B cell (primary cell): Measurements from ENCODE around the gene GSTP1. TPM values are rescaled to one million over a fixed set of nuclear protein-coding genes. Genes with fewer than 3 reads are reported as not detected.

ENCODE experiments used
- ATAC-seq: fragments of 200-7000 bp; cut with Tn5 transposase; one replicate; pipeline ENCODE4 v1.10.0; 2021; ENCODE audit warnings: low read depth, mild to moderate bottlenecking, moderate number of reproducible peaks, moderate library complexity
- CTCF ChIA-PET: fragments of 350-600 bp; sonication (Branson Sonifier 250); formaldehyde crosslinking; loops from one replicate; lab custom pipeline; 2021; ENCODE audit warnings: antibody characterized with exemption, inconsistent platforms; lab: Charles Lee
- POLR2A ChIA-PET: fragments of 350-600 bp; sonication (Branson Sonifier 250); formaldehyde crosslinking; loops from one replicate; lab custom pipeline; 2021; ENCODE audit warnings: antibody characterized with exemption; lab: Charles Lee
- DNase-seq: peaks from one replicate; pipeline ENCODE4 v3.0.0; 2013
- H2AFZ ChIP-seq: 2 replicates; pipeline ENCODE4 v1.6.1; 2012; ENCODE audit warnings: mild to moderate bottlenecking, low read depth, low read length; ENCODE audit not compliant: insufficient read depth, poor library complexity, severe bottlenecking
- H3K27ac ChIP-seq, 2 donors: 1 replicate in 1 of 2; 2 replicates in 1 of 2; pipeline ENCODE4 v1.5.1; 2012 to 2013; ENCODE audit warnings: low read length in 2 of 2, mild to moderate bottlenecking in 2 of 2, moderate library complexity in 1 of 2
- H3K27me3 ChIP-seq, 4 experiments: fragments of 200-600 bp in 1 of 4; sonication (generic) in 1 of 4; replicated peaks in 1 of 4; 1 replicate in 2 of 4; 2 replicates in 2 of 4; pipeline versions ENCODE4 v1.6.1 to v1.7.0; 2013 to 2016; ENCODE audit warnings: low read length in 3 of 4, mild to moderate bottlenecking in 2 of 4, mixed read lengths in 1 of 4, moderate library complexity in 1 of 4; ENCODE audit not compliant: insufficient read depth in 4 of 4, control insufficient read depth in 3 of 4; ENCODE audit errors: control extremely low read depth in 1 of 4
- H3K36me3 ChIP-seq, 2 experiments: replicated peaks in 1 of 2; 1 replicate in 1 of 2; 2 replicates in 1 of 2; pipeline versions ENCODE4 v1.6.1 to v1.7.1; 2013; ENCODE audit warnings: low read length in 1 of 2; ENCODE audit not compliant: insufficient read depth in 2 of 2, control insufficient read depth in 1 of 2; ENCODE audit errors: control extremely low read depth in 1 of 2, extremely low read depth in 1 of 2
- H3K4me1 ChIP-seq, 2 donors: fragments of 200-600 bp in 1 of 2; sonication (generic) in 1 of 2; 1 replicate in 1 of 2; 2 replicates in 1 of 2; pipeline versions ENCODE4 v1.5.1 to v1.6.1; 2013 to 2017; ENCODE audit warnings: low read length in 2 of 2; ENCODE audit not compliant: control insufficient read depth in 2 of 2, insufficient read depth in 2 of 2
- H3K4me2 ChIP-seq: replicated peaks from 2 replicates; pipeline ENCODE3; 2012; ENCODE audit warnings: mild to moderate bottlenecking, low read depth, low read length; ENCODE audit not compliant: poor library complexity, severe bottlenecking
- H3K4me3 ChIP-seq, 5 experiments: fragments of 200-600 bp in 1 of 5; sonication (generic) in 1 of 5; 1 replicate in 3 of 5; 2 replicates in 2 of 5; pipeline versions ENCODE4 v1.5.1 to v1.7.0; 2011 to 2016; ENCODE audit warnings: low read length in 4 of 5, mild to moderate bottlenecking in 4 of 5, low read depth in 2 of 5, control low read depth in 1 of 5, moderate library complexity in 1 of 5; ENCODE audit not compliant: insufficient read depth in 1 of 5; ENCODE audit errors: control extremely low read depth in 1 of 5, extremely low read depth in 1 of 5
- H3K79me2 ChIP-seq: fragments of 200-600 bp; sonication (generic); one replicate; pipeline ENCODE4 v1.6.0; 2016; ENCODE audit warnings: low read length; ENCODE audit not compliant: control insufficient read depth, insufficient read depth
- H3K9ac ChIP-seq: fragments of 200-600 bp; sonication (generic); 2 replicates; pipeline ENCODE4 v1.6.1; 2017; ENCODE audit warnings: mild to moderate bottlenecking, low read length, moderate library complexity
- H3K9me3 ChIP-seq, 3 donors: one replicate each; pipeline versions ENCODE4 v1.6.1 to v1.7.1; 2013; ENCODE audit warnings: low read length in 2 of 3; ENCODE audit not compliant: control insufficient read depth in 2 of 3, insufficient read depth in 1 of 3; ENCODE audit errors: control extremely low read depth in 1 of 3
- H4K20me1 ChIP-seq: 2 replicates; pipeline ENCODE4 v1.6.0; 2012; ENCODE audit warnings: mild to moderate bottlenecking, low read length; ENCODE audit not compliant: insufficient read depth, control insufficient read depth, poor library complexity, severe bottlenecking
- H3K27ac Mint-ChIP-seq: one replicate; pipeline ENCODE4 v1.8.0; 2021; ENCODE audit warnings: mixed read lengths
- H3K27me3 Mint-ChIP-seq: one replicate; pipeline ENCODE4 v1.8.0; 2021; ENCODE audit warnings: mixed read lengths
- H3K4me1 Mint-ChIP-seq: one replicate; pipeline ENCODE4 v1.8.0; 2021; ENCODE audit warnings: mixed read lengths
- H3K4me3 Mint-ChIP-seq: one replicate; pipeline ENCODE4 v1.8.0; 2021; ENCODE audit warnings: mixed read lengths
- H3K9me3 Mint-ChIP-seq: one replicate; pipeline ENCODE4 v1.8.0; 2022; ENCODE audit warnings: mixed read lengths; ENCODE audit not compliant: insufficient read depth
- EZH2 ChIP-seq: IDR thresholded peaks from 2 replicates; pipeline ENCODE4 v1.6.1; 2012; ENCODE audit warnings: borderline replicate concordance, low read depth, mild to moderate bottlenecking, moderate library complexity, low read length; ENCODE audit not compliant: insufficient read depth, poor library complexity, severe bottlenecking
- WGBS: methylation state at CpG from one replicate; pipeline ENCODE4 v1.1.5; 2013; ENCODE audit warnings: missing lambda C conversion rate; ENCODE audit not compliant: insufficient coverage; 5-methylcytosine and 5-hydroxymethylcytosine counted together
- intact Hi-C: fragments of 100-400 bp; cut with micrococcal nuclease; formaldehyde crosslinking; loops from one replicate; pipeline ENCODE4 v1.10.0; 2022
- polyA plus RNA-seq: library from polyadenylated mRNA; depleted of rRNA; stranded (reverse); fragments of >200 nt; gene quantifications from 2 replicates; pipeline ENCODE4 v1.2.3, GENCODE V29; 2012
- total RNA-seq, 2 donors: library from RNA; stranded (reverse); fragments of 120-200 nt in 1 of 2; gene quantifications; 1 replicate in 1 of 2; 2 replicates in 1 of 2; pipeline versions ENCODE4 v1.2.3 to v1.2.4, GENCODE V29; 2013 to 2022
- TF ChIP-seq, protein P1 (sequence below): fragments of 200-600 bp; IDR thresholded peaks from one replicate; pipeline ENCODE4 v1.8.0; 2022; ENCODE audit warnings: antibody characterized with exemption, mild to moderate bottlenecking

Gene GSTP1
- total and polyA plus RNA-seq, 2 donors (not counting 1 experiment from before 2014, with no cell fraction given), result 200 to 313 TPM

DNA sequence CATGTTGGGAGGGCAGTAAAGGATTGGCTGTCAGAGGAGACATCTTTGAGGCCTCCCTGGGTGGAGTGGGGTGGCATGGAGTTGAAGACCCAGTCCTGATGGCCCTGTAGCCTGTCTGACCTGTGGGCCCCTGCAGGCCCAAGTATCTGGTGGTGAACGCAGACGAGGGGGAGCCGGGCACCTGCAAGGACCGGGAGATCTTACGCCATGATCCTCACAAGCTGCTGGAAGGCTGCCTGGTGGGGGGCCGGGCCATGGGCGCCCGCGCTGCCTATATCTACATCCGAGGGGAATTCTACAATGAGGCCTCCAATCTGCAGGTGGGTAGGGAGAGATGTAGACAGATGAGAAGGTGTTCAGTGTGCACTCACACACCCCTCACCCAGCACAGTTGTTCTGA lies 25.7 kb downstream of the GSTP1 start:
- Histone ChIP-seq H3K4me1 (peaks cover 24 to 31% of the 10 kb centered on the region in 2 donors), H2AFZ (no peak overlapping the region), H3K9me3 (no peaks in the 10 kb centered on the region), H4K20me1 (no peaks in the 10 kb centered on the region), H3K4me3 (no peak overlapping the region), H3K36me3 (peaks cover 0 to 45% of the 10 kb centered on the region in 2 experiments), H3K27me3 (peaks cover 0 to 14% (median 4%) of the 10 kb centered on the region in 4 experiments), H3K9ac (no peak overlapping the region), H3K79me2 (peaks cover 26% of the 10 kb centered on the region), H3K27ac (no peak overlapping the region), H3K4me2 (no peak overlapping the region)
- no peak overlapping the region for H3K27ac Mint-ChIP-seq
- CTCF ChIA-PET, result interaction anchor here (1.0 to 3.2 kb wide), 6 partner anchors 10 to 51 kb away, joined by 3 to 15 read pairs (median 7); partner anchors contain the start of gene NUDT8
- ATAC-seq, result no peak
- TF ChIP-seq, protein P1, sequence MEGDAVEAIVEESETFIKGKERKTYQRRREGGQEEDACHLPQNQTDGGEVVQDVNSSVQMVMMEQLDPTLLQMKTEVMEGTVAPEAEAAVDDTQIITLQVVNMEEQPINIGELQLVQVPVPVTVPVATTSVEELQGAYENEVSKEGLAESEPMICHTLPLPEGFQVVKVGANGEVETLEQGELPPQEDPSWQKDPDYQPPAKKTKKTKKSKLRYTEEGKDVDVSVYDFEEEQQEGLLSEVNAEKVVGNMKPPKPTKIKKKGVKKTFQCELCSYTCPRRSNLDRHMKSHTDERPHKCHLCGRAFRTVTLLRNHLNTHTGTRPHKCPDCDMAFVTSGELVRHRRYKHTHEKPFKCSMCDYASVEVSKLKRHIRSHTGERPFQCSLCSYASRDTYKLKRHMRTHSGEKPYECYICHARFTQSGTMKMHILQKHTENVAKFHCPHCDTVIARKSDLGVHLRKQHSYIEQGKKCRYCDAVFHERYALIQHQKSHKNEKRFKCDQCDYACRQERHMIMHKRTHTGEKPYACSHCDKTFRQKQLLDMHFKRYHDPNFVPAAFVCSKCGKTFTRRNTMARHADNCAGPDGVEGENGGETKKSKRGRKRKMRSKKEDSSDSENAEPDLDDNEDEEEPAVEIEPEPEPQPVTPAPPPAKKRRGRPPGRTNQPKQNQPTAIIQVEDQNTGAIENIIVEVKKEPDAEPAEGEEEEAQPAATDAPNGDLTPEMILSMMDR, result no peak
- H3K4me1 Mint-ChIP-seq, result peaks cover 35% of the 10 kb centered on the region
- no peak overlapping the region for H3K4me3 Mint-ChIP-seq
- no peak for DNase-seq
- 95% methylated on average over 5 of the region's 10 CpGs for WGBS
- intact Hi-C loops, result no loop called here
- POLR2A ChIA-PET, result interaction anchor here (0.6 kb wide), 1 partner anchor 124 kb away, joined by 10 read pairs; no protein-coding TSS in a partner anchor
- no peaks in the 10 kb centered on the region for H3K9me3 Mint-ChIP-seq
- peaks cover 9% of the 10 kb centered on the region for H3K27me3 Mint-ChIP-seq

DNA sequence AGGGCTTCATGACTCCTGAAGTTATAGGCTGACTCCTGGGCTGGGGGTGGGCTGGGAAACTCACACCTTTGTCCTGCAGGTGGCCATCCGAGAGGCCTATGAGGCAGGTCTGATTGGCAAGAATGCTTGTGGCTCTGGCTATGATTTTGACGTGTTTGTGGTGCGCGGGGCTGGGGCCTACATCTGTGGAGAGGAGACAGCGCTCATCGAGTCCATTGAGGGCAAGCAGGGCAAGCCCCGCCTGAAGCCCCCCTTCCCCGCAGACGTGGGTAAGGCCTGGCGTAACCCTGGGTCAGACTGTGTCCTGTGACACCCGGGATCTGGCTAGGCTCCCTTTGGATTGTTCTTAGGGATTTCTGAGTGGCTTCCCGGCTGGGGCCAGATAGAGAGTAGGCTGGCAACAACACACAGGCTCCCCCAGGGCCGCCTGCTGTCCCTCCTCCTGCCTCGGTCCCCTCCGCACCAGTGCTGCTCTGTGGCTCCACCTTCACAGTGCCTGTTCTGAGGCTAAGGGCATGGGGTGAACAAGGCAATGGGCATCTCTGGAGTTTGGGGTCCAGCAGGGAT lies 26.8 kb downstream of the GSTP1 start:
- ChIA-PET CTCF (interaction anchor here (0.7 to 3.2 kb wide), 2 partner anchors 19 to 57 kb away, joined by 3 to 15 read pairs; partner anchors contain the start of gene NUDT8), POLR2A (interaction anchor here (0.7 kb wide), 1 partner anchor 27 kb away, joined by 3 read pairs; the partner anchor contains the start of gene GSTP1)
- H3K4me3 ChIP-seq, result no peak overlapping the region
- peaks cover 26% of the 10 kb centered on the region for H3K79me2 ChIP-seq
- H2AFZ ChIP-seq, result no peak overlapping the region
- TF ChIP-seq EZH2, result no peak
- TF ChIP-seq, protein P1, result no peak
- peaks cover 0 to 4% (median 0%) of the 10 kb centered on the region in 4 experiments for H3K27me3 ChIP-seq
- no peak overlapping the region for H3K4me2 ChIP-seq
- Mint-ChIP-seq H3K9me3 (no peaks in the 10 kb centered on the region), H3K27ac (no peak overlapping the region), H3K4me3 (no peak overlapping the region), H3K4me1 (peaks cover 46% of the 10 kb centered on the region), H3K27me3 (no peaks in the 10 kb centered on the region)
- intact Hi-C loops, result loop anchor here (5.0 kb wide), 1 partner anchor 37 kb away; no protein-coding TSS in a partner anchor
- no peaks in the 10 kb centered on the region for H4K20me1 ChIP-seq
- H3K4me1 ChIP-seq, result peaks cover 35 to 42% of the 10 kb centered on the region in 2 donors
- no peaks in the 10 kb centered on the region for H3K9me3 ChIP-seq
- H3K27ac ChIP-seq, result no peak overlapping the region
- no peak for ATAC-seq
- no peak for DNase-seq
- H3K36me3 ChIP-seq, result peaks cover 0 to 45% of the 10 kb centered on the region in 2 experiments
- 99% methylated on average over 15 of the region's 15 CpGs for WGBS
- no peak overlapping the region for H3K9ac ChIP-seq
